Loucy (cell line): ENCODE data around the gene LCN10.

Experiments
- EZH2phosphoT487 ChIP-seq: fragments of 200-600 bp; IDR thresholded peaks from 2 replicates; pipeline ENCODE4 v1.6.1; 2018; ENCODE audit warnings: antibody characterized with exemption, mild to moderate bottlenecking, moderate library complexity, borderline replicate concordance
- TF ChIP-seq, protein P1 (sequence below): fragments of 200-600 bp; sonication (generic); conservative IDR thresholded peaks from 2 replicates; pipeline ENCODE4 v1.5.1; 2014; ENCODE audit warnings: mild to moderate bottlenecking, antibody characterized with exemption, low read length

DNA sequence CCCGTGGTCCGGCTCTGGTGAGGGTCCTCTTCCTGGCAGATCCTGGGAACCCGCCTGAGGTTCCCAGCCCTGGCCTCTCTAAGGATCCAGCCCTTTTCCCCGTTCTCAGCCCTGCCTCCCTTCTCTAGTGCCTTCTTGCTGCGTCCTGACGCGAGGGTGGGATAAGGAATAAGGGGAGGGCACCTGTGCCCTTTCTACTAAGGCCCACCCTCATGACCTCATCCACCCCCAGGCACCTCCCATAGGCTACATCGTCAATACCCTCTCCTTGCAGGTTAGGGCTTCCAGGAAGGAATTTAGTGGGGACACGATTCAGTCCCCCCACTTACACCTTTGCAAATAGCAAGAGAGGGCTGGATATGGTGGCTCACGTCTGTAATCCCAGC lies 41.1 kb downstream of the LCN10 start:
- TF ChIP-seq EZH2phosphoT487, result no peak
- TF ChIP-seq, protein P1, sequence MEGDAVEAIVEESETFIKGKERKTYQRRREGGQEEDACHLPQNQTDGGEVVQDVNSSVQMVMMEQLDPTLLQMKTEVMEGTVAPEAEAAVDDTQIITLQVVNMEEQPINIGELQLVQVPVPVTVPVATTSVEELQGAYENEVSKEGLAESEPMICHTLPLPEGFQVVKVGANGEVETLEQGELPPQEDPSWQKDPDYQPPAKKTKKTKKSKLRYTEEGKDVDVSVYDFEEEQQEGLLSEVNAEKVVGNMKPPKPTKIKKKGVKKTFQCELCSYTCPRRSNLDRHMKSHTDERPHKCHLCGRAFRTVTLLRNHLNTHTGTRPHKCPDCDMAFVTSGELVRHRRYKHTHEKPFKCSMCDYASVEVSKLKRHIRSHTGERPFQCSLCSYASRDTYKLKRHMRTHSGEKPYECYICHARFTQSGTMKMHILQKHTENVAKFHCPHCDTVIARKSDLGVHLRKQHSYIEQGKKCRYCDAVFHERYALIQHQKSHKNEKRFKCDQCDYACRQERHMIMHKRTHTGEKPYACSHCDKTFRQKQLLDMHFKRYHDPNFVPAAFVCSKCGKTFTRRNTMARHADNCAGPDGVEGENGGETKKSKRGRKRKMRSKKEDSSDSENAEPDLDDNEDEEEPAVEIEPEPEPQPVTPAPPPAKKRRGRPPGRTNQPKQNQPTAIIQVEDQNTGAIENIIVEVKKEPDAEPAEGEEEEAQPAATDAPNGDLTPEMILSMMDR, result no peak
